Measurements from ENCODE around the gene MACROD2.

- TF ChIP-seq EZH2 (IDR thresholded peaks at IDR 0.05; ENCODE audit: low read depth, unreplicated experiment) (no peak), CTCF (conservative IDR thresholded peaks at IDR 0.05; ENCODE audit: low read depth in 2 of 2) (no peak), POLR2AphosphoS5 (IDR thresholded peaks at IDR 0.05; ENCODE audit: low read depth) (no peak), EZH2phosphoT487 (IDR thresholded peaks at IDR 0.05; ENCODE audit: unreplicated experiment) (no peak), STAT1 (IDR thresholded peaks at IDR 0.05; ENCODE audit: unreplicated experiment) (no peak)
- TF ChIP-seq, protein P1, sequence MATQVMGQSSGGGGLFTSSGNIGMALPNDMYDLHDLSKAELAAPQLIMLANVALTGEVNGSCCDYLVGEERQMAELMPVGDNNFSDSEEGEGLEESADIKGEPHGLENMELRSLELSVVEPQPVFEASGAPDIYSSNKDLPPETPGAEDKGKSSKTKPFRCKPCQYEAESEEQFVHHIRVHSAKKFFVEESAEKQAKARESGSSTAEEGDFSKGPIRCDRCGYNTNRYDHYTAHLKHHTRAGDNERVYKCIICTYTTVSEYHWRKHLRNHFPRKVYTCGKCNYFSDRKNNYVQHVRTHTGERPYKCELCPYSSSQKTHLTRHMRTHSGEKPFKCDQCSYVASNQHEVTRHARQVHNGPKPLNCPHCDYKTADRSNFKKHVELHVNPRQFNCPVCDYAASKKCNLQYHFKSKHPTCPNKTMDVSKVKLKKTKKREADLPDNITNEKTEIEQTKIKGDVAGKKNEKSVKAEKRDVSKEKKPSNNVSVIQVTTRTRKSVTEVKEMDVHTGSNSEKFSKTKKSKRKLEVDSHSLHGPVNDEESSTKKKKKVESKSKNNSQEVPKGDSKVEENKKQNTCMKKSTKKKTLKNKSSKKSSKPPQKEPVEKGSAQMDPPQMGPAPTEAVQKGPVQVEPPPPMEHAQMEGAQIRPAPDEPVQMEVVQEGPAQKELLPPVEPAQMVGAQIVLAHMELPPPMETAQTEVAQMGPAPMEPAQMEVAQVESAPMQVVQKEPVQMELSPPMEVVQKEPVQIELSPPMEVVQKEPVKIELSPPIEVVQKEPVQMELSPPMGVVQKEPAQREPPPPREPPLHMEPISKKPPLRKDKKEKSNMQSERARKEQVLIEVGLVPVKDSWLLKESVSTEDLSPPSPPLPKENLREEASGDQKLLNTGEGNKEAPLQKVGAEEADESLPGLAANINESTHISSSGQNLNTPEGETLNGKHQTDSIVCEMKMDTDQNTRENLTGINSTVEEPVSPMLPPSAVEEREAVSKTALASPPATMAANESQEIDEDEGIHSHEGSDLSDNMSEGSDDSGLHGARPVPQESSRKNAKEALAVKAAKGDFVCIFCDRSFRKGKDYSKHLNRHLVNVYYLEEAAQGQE (IDR thresholded peaks at IDR 0.05; ENCODE audit: unreplicated experiment), result no peak
These were observed 1894.4 kb downstream of the MACROD2 start for GRCh38 chr20:15889514-15890256.

Measured in GM23338 (cell line).